ENCODE results near the gene RNF157.

- no peak for TF ChIP-seq CTCF (IDR thresholded peaks at IDR 0.05; ENCODE audit: poor library complexity)
- TF ChIP-seq EZH2 (IDR thresholded peaks at IDR 0.05; ENCODE audit: borderline replicate concordance): no peak
Observed at GRCh38 chr17:76142585-76143041, 97.7 kb downstream of the RNF157 start.

Measured in hepatocyte (in vitro differentiated cells).